AG08396 (cell line): Measurements from ENCODE around the gene TMEM191B.
"Not testable (repeated sequence)": the region's sequence is repeated elsewhere in the genome, so short reads cannot be mapped to it uniquely, and the experiment has no call there.

Experiments
- DNase-seq: peaks from one replicate; pipeline ENCODE4 v3.0.0; 2012; ENCODE audit warnings: low spot score, mixed read lengths

The TMEM191B gene

DNA sequence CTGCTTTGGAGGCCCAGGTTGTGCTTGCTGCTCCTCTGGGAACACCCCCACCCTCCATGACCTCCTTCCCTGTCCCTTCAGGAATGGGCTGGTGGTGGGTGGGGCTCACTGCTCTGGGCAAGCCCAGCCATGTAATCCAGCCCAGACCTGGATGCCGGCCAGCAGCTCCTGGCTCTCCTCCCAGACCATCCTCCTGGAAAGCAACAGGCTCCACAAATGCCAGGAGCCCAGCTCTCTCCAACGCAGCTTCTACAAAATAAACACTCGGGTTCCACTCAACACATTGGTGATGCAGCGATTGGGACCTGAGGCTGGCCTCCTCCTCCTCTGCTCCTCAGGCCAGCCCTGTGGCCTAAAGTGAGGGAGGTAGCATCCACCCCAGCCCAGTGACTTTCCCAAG, 30.9 kb downstream of the TMEM191B start:
- DNase-seq, result not testable (repeated sequence)

DNA sequence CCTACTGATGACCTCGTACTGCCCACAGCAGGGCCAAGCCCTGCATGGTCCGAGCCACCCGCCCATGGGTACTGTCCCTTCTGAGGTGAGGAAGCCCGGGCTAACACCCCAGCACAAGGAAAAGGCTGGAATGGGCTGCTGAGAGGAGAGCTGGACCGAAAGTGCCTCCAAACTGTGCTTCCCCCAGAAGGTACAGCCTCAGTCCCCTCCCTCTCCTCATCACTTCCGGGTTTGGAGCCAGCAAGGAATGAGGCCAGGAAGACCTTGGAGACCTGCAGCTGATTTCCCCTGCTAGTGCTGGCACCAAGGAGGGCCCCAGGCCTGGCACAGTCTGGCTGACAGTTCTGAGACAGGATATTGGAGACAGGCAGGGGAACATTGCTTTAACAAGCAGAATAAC, 31.3 kb downstream of the TMEM191B start:
- not testable (repeated sequence) for DNase-seq

DNA sequence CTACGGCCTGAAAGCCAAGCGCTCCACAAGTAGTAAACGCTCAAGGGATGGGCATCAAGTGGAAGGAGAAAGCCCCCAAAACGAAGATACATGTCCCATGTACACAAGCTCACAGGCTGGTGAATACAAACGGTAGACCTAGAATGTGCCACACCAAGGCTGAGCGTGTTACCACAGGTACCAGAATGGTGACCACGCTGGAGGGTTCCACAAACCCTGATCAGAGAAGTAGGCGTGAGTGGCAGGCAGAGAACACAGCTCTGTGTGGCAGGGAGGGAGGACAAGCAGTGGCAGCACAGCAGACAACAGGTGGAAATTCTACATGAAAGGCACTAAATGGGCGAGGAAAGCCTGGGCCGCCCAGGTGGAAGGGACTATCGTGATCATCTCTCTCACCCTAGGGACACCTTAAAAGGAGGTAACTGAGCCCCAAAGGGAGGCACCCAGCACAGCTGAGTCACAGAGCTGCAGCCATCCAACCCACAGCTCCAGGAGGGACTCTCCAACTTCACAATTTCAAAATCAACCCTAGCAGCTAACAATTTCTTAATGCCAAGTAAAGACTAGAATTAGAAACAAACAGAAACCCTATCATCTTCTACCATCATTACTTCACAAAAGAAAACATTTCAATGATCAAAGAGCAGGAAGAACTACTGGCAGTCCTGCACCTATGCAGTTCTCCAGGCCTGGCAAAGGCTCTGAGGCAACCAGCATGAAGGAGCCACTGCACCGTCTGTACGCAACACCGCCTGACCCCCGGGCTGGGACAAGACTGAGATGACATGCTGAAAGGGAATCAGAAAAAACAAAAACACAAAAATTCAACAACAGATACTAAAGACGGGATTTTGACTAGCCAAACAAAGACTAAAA, 32.7 kb downstream of the TMEM191B start:
- not testable (repeated sequence) for DNase-seq

- DNase-seq, result not testable (repeated sequence)
These were observed 43.1 kb downstream of the TMEM191B start for GRCh38 chr22:18570509-18571246.

DNA sequence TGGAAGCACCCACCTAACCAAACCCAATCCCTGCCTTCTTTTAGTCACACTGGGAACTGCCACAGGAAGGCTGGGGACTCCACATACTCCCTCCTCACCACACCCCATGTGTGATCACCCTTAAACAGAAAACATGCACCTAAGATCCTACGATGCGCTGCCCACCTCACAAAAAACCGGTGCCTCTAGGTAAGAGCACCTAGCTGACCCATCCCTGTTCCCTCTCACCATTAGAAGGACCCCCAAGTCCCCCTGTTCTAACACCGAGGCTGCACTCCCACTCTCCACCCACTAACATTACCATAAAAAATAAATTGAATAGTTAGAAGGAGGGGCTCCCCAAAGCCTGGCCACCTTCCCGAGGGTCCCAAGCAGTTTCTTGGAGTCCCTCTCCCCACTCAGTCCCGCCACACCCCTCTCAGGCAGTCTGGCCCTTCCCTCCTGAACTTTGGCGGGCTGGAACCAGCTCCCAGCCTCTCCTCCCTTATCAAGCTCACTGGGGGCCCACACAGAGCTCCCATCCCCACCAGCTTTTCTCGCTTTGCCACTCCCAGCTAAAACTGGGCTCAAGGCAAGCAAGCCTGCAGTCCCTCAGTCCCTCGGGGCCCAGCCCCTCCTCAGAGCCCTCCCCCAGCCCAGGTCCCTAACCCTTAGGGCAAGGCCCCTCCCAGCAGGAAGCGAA, 46.0 kb downstream of the TMEM191B start:
- not testable (repeated sequence) for DNase-seq

DNA sequence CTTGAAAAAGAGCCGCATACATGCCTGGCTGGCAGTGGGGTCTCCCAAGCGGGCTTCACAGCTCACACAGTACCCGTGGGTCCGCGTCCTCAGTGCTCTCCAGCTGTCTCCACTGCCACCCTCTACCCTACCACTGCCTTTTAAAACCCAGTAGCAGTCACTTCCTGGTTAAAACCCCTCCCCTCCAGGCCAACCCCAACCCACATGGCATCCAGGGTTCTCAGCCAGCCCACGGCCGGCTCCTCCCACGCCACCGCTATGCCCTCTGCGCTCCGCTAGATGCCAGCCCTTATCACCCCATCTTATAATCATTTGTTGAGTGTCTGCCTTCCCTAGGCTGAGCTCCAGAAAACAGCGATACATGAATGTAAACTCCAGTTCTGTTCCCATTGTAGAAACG, 47.0 kb downstream of the TMEM191B start:
- not testable (repeated sequence) for DNase-seq

GRCh38 chr22:18575686-18576085, 48.1 kb downstream of the TMEM191B start:
- not testable (repeated sequence) for DNase-seq

- DNase-seq, result not testable (repeated sequence)
These were observed 49.7 kb downstream of the TMEM191B start for GRCh38 chr22:18577090-18577818.

DNA sequence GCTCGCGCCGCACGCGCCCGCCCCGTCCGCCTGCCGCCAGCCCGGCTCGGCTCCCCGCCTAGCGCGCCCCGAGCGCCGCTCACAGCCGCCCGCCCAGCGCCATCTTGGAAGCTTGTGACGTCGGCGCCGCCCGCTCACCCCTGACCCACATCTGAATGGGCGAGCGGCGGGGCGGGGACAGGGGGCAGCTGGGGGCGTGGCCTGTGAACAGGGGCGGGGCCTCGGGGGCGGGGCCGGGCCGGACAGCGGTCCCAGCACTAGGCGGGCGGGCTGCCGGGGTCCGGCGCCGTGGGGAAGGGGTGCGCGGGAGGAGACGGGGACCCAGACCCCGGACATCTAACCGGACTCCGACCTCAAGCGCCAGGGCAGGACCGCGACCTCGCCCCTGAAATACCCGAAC, 50.2 kb downstream of the TMEM191B start:
- DNase-seq, result peak; percentile 39
